ENCODE results near the gene CXXC5. TPM values are rescaled to one million over a fixed set of nuclear protein-coding genes. Genes with fewer than 3 reads are reported as not detected.

The CXXC5 gene
- total and polyA plus RNA-seq, 2 experiments from 2014 or later = 90.9 to 106 TPM

DNA sequence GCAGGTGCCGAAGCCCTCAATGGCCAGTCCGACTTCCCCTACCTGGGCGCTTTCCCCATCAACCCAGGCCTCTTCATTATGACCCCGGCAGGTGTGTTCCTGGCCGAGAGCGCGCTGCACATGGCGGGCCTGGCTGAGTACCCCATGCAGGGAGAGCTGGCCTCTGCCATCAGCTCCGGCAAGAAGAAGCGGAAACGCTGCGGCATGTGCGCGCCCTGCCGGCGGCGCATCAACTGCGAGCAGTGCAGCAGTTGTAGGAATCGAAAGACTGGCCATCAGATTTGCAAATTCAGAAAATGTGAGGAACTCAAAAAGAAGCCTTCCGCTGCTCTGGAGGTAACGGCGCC, 32.9 kb downstream of the CXXC5 start:
- Histone ChIP-seq H3K27me3 (no peaks in the 10 kb centered on the region), H3K9me3 (ENCODE audit: low read depth) (no peaks in the 10 kb centered on the region), H3K4me1 (ENCODE audit: insufficient read depth) (peaks cover 3% of the 10 kb centered on the region), H3K9me2 (replicated peaks; ENCODE audit: insufficient read depth) (no peaks in the 10 kb centered on the region), H2AFZ (no peak overlapping the region), H4K20me1 (ENCODE audit: insufficient read depth, poor library complexity, severe bottlenecking) (peaks cover 42% of the 10 kb centered on the region), H3K27ac (no peak overlapping the region), H3K36me3 (replicated peaks; ENCODE audit: insufficient read depth, low read depth) (no peaks in the 10 kb centered on the region), H3K4me3 (no peak overlapping the region), H3K79me2 (peaks cover 29% of the 10 kb centered on the region), H3K4me2 (no peak overlapping the region)
- TF ChIP-seq, protein P1, sequence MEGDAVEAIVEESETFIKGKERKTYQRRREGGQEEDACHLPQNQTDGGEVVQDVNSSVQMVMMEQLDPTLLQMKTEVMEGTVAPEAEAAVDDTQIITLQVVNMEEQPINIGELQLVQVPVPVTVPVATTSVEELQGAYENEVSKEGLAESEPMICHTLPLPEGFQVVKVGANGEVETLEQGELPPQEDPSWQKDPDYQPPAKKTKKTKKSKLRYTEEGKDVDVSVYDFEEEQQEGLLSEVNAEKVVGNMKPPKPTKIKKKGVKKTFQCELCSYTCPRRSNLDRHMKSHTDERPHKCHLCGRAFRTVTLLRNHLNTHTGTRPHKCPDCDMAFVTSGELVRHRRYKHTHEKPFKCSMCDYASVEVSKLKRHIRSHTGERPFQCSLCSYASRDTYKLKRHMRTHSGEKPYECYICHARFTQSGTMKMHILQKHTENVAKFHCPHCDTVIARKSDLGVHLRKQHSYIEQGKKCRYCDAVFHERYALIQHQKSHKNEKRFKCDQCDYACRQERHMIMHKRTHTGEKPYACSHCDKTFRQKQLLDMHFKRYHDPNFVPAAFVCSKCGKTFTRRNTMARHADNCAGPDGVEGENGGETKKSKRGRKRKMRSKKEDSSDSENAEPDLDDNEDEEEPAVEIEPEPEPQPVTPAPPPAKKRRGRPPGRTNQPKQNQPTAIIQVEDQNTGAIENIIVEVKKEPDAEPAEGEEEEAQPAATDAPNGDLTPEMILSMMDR (IDR thresholded peaks at IDR 0.05; ENCODE audit: poor library complexity) = no peak
- TF ChIP-seq EZH2 (IDR thresholded peaks at IDR 0.05; ENCODE audit: borderline replicate concordance) = no peak
- DNase-seq (ENCODE audit: low spot score) = no peak
- WGBS (ENCODE audit: low lambda C conversion rate, missing lambda C conversion rate) = 98% methylated on average over 22 of the region's 22 CpGs

DNA sequence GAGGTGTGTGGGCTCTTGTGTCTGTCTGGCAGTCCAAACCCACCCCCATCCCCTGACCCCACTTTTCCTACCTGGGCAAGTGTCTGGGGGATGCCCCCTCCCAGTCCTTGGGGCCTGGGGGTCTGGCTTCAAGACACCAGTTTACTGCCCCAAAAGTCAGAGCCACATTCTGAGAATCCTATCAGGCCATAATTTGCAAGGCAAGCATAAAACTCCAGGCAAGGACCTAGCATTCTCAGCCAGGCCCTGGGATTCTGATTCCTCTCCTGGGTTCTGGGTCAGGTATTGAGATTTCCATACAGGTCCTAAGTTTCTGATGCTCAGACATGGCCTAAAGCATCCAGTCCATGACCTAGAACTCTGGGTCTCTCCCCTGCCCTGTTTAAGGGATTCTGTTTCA, 33.3 kb downstream of the CXXC5 start:
- Histone ChIP-seq H3K79me2 (peaks cover 28% of the 10 kb centered on the region), H3K4me1 (ENCODE audit: insufficient read depth) (peaks cover 3% of the 10 kb centered on the region), H3K4me2 (no peak overlapping the region), H2AFZ (no peak overlapping the region), H3K4me3 (no peak overlapping the region), H3K27me3 (no peaks in the 10 kb centered on the region), H3K9me3 (ENCODE audit: low read depth) (no peaks in the 10 kb centered on the region), H4K20me1 (ENCODE audit: insufficient read depth, poor library complexity, severe bottlenecking) (peaks cover 40% of the 10 kb centered on the region), H3K27ac (no peak overlapping the region), H3K9me2 (replicated peaks; ENCODE audit: insufficient read depth) (no peaks in the 10 kb centered on the region), H3K36me3 (replicated peaks; ENCODE audit: insufficient read depth, low read depth) (no peaks in the 10 kb centered on the region)
- DNase-seq (ENCODE audit: low spot score) = no peak
- TF ChIP-seq EZH2 (IDR thresholded peaks at IDR 0.05; ENCODE audit: borderline replicate concordance) = no peak
- no peak for TF ChIP-seq EZH2phosphoT487 (IDR thresholded peaks at IDR 0.05; ENCODE audit: low read depth, severe bottlenecking, unreplicated experiment)
- TF ChIP-seq, protein P1 (IDR thresholded peaks at IDR 0.05; ENCODE audit: poor library complexity) = no peak

DNA sequence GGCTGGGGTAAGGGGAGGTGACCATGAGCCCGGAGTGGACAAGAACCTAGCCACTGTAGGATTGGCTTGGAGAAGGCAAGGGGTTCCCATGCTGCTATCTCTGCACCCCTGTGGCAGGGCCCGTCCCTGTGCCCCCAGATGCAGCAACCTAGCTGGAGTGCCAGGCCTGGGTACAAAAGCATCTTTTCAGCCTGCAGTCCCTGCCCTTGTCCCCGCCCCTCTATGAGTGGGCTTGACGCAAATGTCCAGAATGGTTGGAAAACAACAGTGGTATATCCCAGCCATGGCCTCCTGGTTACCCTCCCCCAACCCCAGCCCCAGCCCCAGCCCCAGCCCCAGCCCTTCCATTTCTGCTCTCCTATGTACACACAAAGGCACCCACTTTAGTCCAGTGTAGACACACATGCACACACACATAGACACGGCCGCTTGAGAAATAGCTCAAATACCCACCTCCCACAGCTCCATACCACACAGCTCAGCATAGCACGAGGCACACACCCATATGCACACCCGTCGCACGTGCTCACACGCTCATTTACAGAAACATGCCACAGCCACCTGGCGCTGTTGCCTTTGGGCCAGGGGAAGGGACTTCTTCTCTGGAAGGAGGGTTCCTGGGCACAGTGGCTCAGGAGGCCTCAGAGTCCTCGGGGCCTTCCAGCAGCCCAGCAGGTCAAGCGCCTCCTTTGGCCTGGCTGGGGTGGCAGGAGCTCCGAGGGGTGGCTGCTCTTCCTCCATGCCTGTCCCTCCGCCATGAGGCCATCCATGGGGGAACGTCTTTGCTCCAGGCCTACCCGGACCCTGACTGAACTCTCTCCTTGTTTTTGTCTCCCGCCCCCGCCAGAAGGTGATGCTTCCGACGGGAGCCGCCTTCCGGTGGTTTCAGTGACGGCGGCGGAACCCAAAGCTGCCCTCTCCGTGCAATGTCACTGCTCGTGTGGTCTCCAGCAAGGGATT, 34.1 kb downstream of the CXXC5 start:
- H3K79me2 ChIP-seq = peaks cover 19% of the 10 kb centered on the region
- no peaks in the 10 kb centered on the region for H3K27me3 ChIP-seq
- H3K4me1 ChIP-seq (ENCODE audit: insufficient read depth) = peaks cover 10% of the 10 kb centered on the region
- no peak overlapping the region for H3K4me2 ChIP-seq
- H3K9me2 ChIP-seq (replicated peaks; ENCODE audit: insufficient read depth) = no peaks in the 10 kb centered on the region
- TF ChIP-seq, protein P1 (IDR thresholded peaks at IDR 0.05; ENCODE audit: poor library complexity) = no peak
- TF ChIP-seq EZH2 (IDR thresholded peaks at IDR 0.05; ENCODE audit: borderline replicate concordance) (no peak), EZH2phosphoT487 (IDR thresholded peaks at IDR 0.05; ENCODE audit: low read depth, severe bottlenecking, unreplicated experiment) (no peak)
- no peak overlapping the region for H3K4me3 ChIP-seq
- H3K9me3 ChIP-seq (ENCODE audit: low read depth) = no peaks in the 10 kb centered on the region
- 94% methylated on average over 29 of the region's 29 CpGs for WGBS (ENCODE audit: low lambda C conversion rate, missing lambda C conversion rate)
- no peak overlapping the region for H2AFZ ChIP-seq
- no peak for DNase-seq (ENCODE audit: low spot score)
- H4K20me1 ChIP-seq (ENCODE audit: insufficient read depth, poor library complexity, severe bottlenecking) = peaks cover 32% of the 10 kb centered on the region
- no peaks in the 10 kb centered on the region for H3K36me3 ChIP-seq (replicated peaks; ENCODE audit: insufficient read depth, low read depth)
- H3K27ac ChIP-seq = no peak overlapping the region
